ENCODE results near the gene CADM3. TPM values are rescaled to one million over a fixed set of nuclear protein-coding genes. Genes with fewer than 3 reads are reported as not detected.

The CADM3 gene
- total RNA-seq, 2 experiments from 2014 or later: not detected

GRCh38 chr1:159163614-159164228 is 7.7 kb upstream of the CADM3 start:
- Mint-ChIP-seq H3K27ac (no peak overlapping the region), H3K4me1 (peaks cover 2% of the 10 kb centered on the region), H3K27me3 (peaks cover 51% of the 10 kb centered on the region), H3K36me3 (no peaks in the 10 kb centered on the region), H3K4me3 (no peak overlapping the region), H3K9me3 (no peaks in the 10 kb centered on the region)
- DNase-seq: no peak

- no peaks in the 10 kb centered on the region for H3K36me3 Mint-ChIP-seq
- DNase-seq: no peak
- H3K27ac Mint-ChIP-seq: no peak overlapping the region
- H3K9me3 Mint-ChIP-seq: no peaks in the 10 kb centered on the region
- no peaks in the 10 kb centered on the region for H3K4me1 Mint-ChIP-seq
- peaks cover 58% of the 10 kb centered on the region for H3K27me3 Mint-ChIP-seq
- no peak overlapping the region for H3K4me3 Mint-ChIP-seq
Observed at GRCh38 chr1:159168043-159168442, 3.4 kb upstream of the CADM3 start.

GRCh38 chr1:159170639-159171038 is 776 bp upstream of the CADM3 start:
- Mint-ChIP-seq H3K36me3 (no peaks in the 10 kb centered on the region), H3K4me1 (no peaks in the 10 kb centered on the region), H3K27me3 (peaks cover 70% of the 10 kb centered on the region), H3K9me3 (no peaks in the 10 kb centered on the region), H3K4me3 (no peak overlapping the region), H3K27ac (no peak overlapping the region)
- DNase-seq: no peak

GRCh38 chr1:159171688-159172501 is 480 bp downstream of the CADM3 start:
- Mint-ChIP-seq H3K27ac (no peak overlapping the region), H3K9me3 (no peaks in the 10 kb centered on the region), H3K36me3 (no peaks in the 10 kb centered on the region), H3K27me3 (peaks cover 71% of the 10 kb centered on the region), H3K4me3 (no peak overlapping the region), H3K4me1 (no peaks in the 10 kb centered on the region)
- no peak for DNase-seq

- Mint-ChIP-seq H3K9me3 (no peaks in the 10 kb centered on the region), H3K4me1 (no peaks in the 10 kb centered on the region), H3K27ac (no peak overlapping the region), H3K4me3 (no peak overlapping the region), H3K36me3 (no peaks in the 10 kb centered on the region), H3K27me3 (peaks cover 75% of the 10 kb centered on the region)
- DNase-seq: no peak
Observed at GRCh38 chr1:159172614-159173291, 1.3 kb downstream of the CADM3 start.

- H3K9me3 Mint-ChIP-seq: no peaks in the 10 kb centered on the region
- H3K4me1 Mint-ChIP-seq: no peaks in the 10 kb centered on the region
- DNase-seq: no peak
- peaks cover 71% of the 10 kb centered on the region for H3K27me3 Mint-ChIP-seq
- H3K36me3 Mint-ChIP-seq: no peaks in the 10 kb centered on the region
- no peak overlapping the region for H3K27ac Mint-ChIP-seq
- H3K4me3 Mint-ChIP-seq: no peak overlapping the region
Observed at GRCh38 chr1:159173320-159173719, 1.9 kb downstream of the CADM3 start.

GRCh38 chr1:159175571-159175970 is 4.2 kb downstream of the CADM3 start:
- no peak overlapping the region for H3K27ac Mint-ChIP-seq
- no peaks in the 10 kb centered on the region for H3K9me3 Mint-ChIP-seq

GRCh38 chr1:159177272-159177907 is 6.0 kb downstream of the CADM3 start:
- peaks cover 63% of the 10 kb centered on the region for H3K27me3 Mint-ChIP-seq
- H3K27ac Mint-ChIP-seq: no peak overlapping the region
- DNase-seq: peak; percentile 26
- no peaks in the 10 kb centered on the region for H3K9me3 Mint-ChIP-seq
- H3K4me3 Mint-ChIP-seq: no peak overlapping the region
- no peaks in the 10 kb centered on the region for H3K36me3 Mint-ChIP-seq
- H3K4me1 Mint-ChIP-seq: no peaks in the 10 kb centered on the region

More at GRCh38 chr1:159175571-159175970, 4.2 kb downstream of the CADM3 start:
- Mint-ChIP-seq H3K36me3 (no peaks in the 10 kb centered on the region), H3K4me1 (no peaks in the 10 kb centered on the region), H3K4me3 (no peak overlapping the region), H3K27me3 (peaks cover 60% of the 10 kb centered on the region)
- DNase-seq: no peak

- Mint-ChIP-seq H3K4me1 (no peaks in the 10 kb centered on the region), H3K36me3 (no peaks in the 10 kb centered on the region), H3K27ac (no peak overlapping the region), H3K4me3 (no peak overlapping the region), H3K27me3 (peaks cover 56% of the 10 kb centered on the region), H3K9me3 (no peaks in the 10 kb centered on the region)
- no peak for DNase-seq
Observed at GRCh38 chr1:159179906-159180305, 8.5 kb downstream of the CADM3 start.

- no peaks in the 10 kb centered on the region for H3K36me3 Mint-ChIP-seq
- H3K4me1 Mint-ChIP-seq: no peaks in the 10 kb centered on the region
- no peak for DNase-seq
- H3K27me3 Mint-ChIP-seq: peaks cover 59% of the 10 kb centered on the region
- no peaks in the 10 kb centered on the region for H3K9me3 Mint-ChIP-seq
- H3K4me3 Mint-ChIP-seq: no peak overlapping the region
- H3K27ac Mint-ChIP-seq: no peak overlapping the region
Observed at GRCh38 chr1:159180516-159180915, 9.1 kb downstream of the CADM3 start.

GRCh38 chr1:159181328-159182024 is 10.1 kb downstream of the CADM3 start:
- H3K27ac Mint-ChIP-seq: no peak overlapping the region

GRCh38 chr1:159184201-159184600 is 12.8 kb downstream of the CADM3 start:
- Mint-ChIP-seq H3K36me3 (no peaks in the 10 kb centered on the region), H3K9me3 (no peaks in the 10 kb centered on the region), H3K27me3 (peaks cover 78% of the 10 kb centered on the region), H3K27ac (no peak overlapping the region), H3K4me3 (no peak overlapping the region), H3K4me1 (peaks cover 4% of the 10 kb centered on the region)
- DNase-seq: no peak

More at GRCh38 chr1:159181328-159182024, 10.1 kb downstream of the CADM3 start:
- no peaks in the 10 kb centered on the region for H3K36me3 Mint-ChIP-seq
- peaks cover 64% of the 10 kb centered on the region for H3K27me3 Mint-ChIP-seq
- H3K4me3 Mint-ChIP-seq: no peak overlapping the region
- DNase-seq: no peak
- H3K4me1 Mint-ChIP-seq: no peaks in the 10 kb centered on the region
- H3K9me3 Mint-ChIP-seq: no peaks in the 10 kb centered on the region

- Mint-ChIP-seq H3K4me3 (no peak overlapping the region), H3K27ac (no peak overlapping the region), H3K4me1 (peaks cover 4% of the 10 kb centered on the region), H3K27me3 (peaks cover 83% of the 10 kb centered on the region), H3K36me3 (no peaks in the 10 kb centered on the region), H3K9me3 (no peaks in the 10 kb centered on the region)
- no peak for DNase-seq
Observed at GRCh38 chr1:159185121-159185520, 13.7 kb downstream of the CADM3 start.

GRCh38 chr1:159187033-159187432 is 15.6 kb downstream of the CADM3 start:
- Mint-ChIP-seq H3K9me3 (no peaks in the 10 kb centered on the region), H3K36me3 (no peaks in the 10 kb centered on the region), H3K4me3 (no peak overlapping the region), H3K27me3 (peaks cover 84% of the 10 kb centered on the region), H3K27ac (no peak overlapping the region), H3K4me1 (peaks cover 4% of the 10 kb centered on the region)
- DNase-seq: no peak
